Chondrocyte (in vitro differentiated cells): ENCODE data around the gene PPM1M. TPM values are rescaled to one million over a fixed set of nuclear protein-coding genes. Genes with fewer than 3 reads are reported as not detected.
"Not testable (repeated sequence)": the region's sequence is repeated elsewhere in the genome, so short reads cannot be mapped to it uniquely, and the experiment has no call there.

ENCODE experiments used
- DNase-seq: peaks from one replicate; pipeline ENCODE4 v3.0.0; 2021; ENCODE audit warnings: mixed read lengths, low spot score
- H3K27ac Mint-ChIP-seq: one replicate; pipeline ENCODE4 v1.8.0; 2021; ENCODE audit warnings: mild to moderate bottlenecking, moderate library complexity, mixed read lengths; ENCODE audit not compliant: unreplicated experiment
- H3K27me3 Mint-ChIP-seq: 2 replicates; pipeline ENCODE4 v1.8.0; 2021; ENCODE audit warnings: low read depth, mixed read lengths
- H3K36me3 Mint-ChIP-seq: 2 replicates; pipeline ENCODE4 v1.8.0; 2021; ENCODE audit warnings: low read depth, mixed read lengths
- H3K4me1 Mint-ChIP-seq: 2 replicates; pipeline ENCODE4 v1.8.0; 2021; ENCODE audit warnings: low read depth, mild to moderate bottlenecking, mixed read lengths
- H3K4me3 Mint-ChIP-seq: one replicate; pipeline ENCODE4 v1.8.0; 2021; ENCODE audit warnings: mild to moderate bottlenecking, moderate library complexity, mixed read lengths; ENCODE audit not compliant: unreplicated experiment
- H3K9me3 Mint-ChIP-seq: 2 replicates; pipeline ENCODE4 v1.8.0; 2021; ENCODE audit warnings: low read depth, mixed read lengths
- CTCF ChIP-seq: fragments of 200-600 bp; sonication (generic); IDR thresholded peaks from 2 replicates; pipeline ENCODE4 v1.5.0; 2021; ENCODE audit warnings: antibody characterized with exemption, mild to moderate bottlenecking, moderate library complexity
- total RNA-seq: library from RNA; stranded (reverse); gene quantifications from 3 replicates; pipeline ENCODE4 v1.2.1, GENCODE V29; 2021

The PPM1M gene
- total RNA-seq, 1 donor from 2014 or later: 20.1 TPM

- Mint-ChIP-seq H3K27ac (peak overlapping the region; percentile 17), H3K27me3 (no peaks in the 10 kb centered on the region), H3K9me3 (no peaks in the 10 kb centered on the region), H3K4me1 (peaks cover 28% of the 10 kb centered on the region), H3K36me3 (peaks cover 33% of the 10 kb centered on the region), H3K4me3 (no peak overlapping the region)
- DNase-seq: no peak
- no peak for TF ChIP-seq CTCF
These were observed 22.5 kb downstream of the PPM1M start for GRCh38 chr3:52268036-52268435.

- TF ChIP-seq CTCF: no peak
- Mint-ChIP-seq H3K4me3 (no peak overlapping the region), H3K27me3 (no peaks in the 10 kb centered on the region), H3K36me3 (peaks cover 26% of the 10 kb centered on the region), H3K9me3 (no peaks in the 10 kb centered on the region), H3K27ac (no peak overlapping the region), H3K4me1 (peaks cover 43% of the 10 kb centered on the region)
- DNase-seq: no peak
These were observed 24.2 kb downstream of the PPM1M start for GRCh38 chr3:52269776-52270175.

GRCh38 chr3:52270252-52270754 is 24.7 kb downstream of the PPM1M start:
- DNase-seq: no peak
- H3K27me3 Mint-ChIP-seq: no peaks in the 10 kb centered on the region
- peaks cover 25% of the 10 kb centered on the region for H3K36me3 Mint-ChIP-seq
- H3K9me3 Mint-ChIP-seq: no peaks in the 10 kb centered on the region
- no peak overlapping the region for H3K4me3 Mint-ChIP-seq
- peaks cover 48% of the 10 kb centered on the region for H3K4me1 Mint-ChIP-seq
- H3K27ac Mint-ChIP-seq: peak overlapping the region; percentile 51
- no peak for TF ChIP-seq CTCF

- not testable (repeated sequence) for H3K9me3 Mint-ChIP-seq, DNase-seq, H3K4me3 Mint-ChIP-seq, H3K27me3 Mint-ChIP-seq
- Mint-ChIP-seq H3K4me1 (peaks cover 67% of the 10 kb centered on the region), H3K27ac (peak overlapping the region; percentile 22), H3K36me3 (peaks cover 16% of the 10 kb centered on the region)
These were observed 26.6 kb downstream of the PPM1M start for GRCh38 chr3:52272172-52272571.

GRCh38 chr3:52272831-52273230 is 27.3 kb downstream of the PPM1M start:
- peaks cover 71% of the 10 kb centered on the region for H3K4me1 Mint-ChIP-seq
- no peaks in the 10 kb centered on the region for H3K27me3 Mint-ChIP-seq

GRCh38 chr3:52274781-52275180 is 29.2 kb downstream of the PPM1M start:
- H3K4me3 Mint-ChIP-seq, H3K36me3 Mint-ChIP-seq, H3K27me3 Mint-ChIP-seq, H3K9me3 Mint-ChIP-seq: not testable (repeated sequence)
- Mint-ChIP-seq H3K4me1 (peaks cover 79% of the 10 kb centered on the region), H3K27ac (peak overlapping the region; percentile 80)
- DNase-seq: peak; percentile 32

More at GRCh38 chr3:52272831-52273230, 27.3 kb downstream of the PPM1M start:
- peaks cover 13% of the 10 kb centered on the region for H3K36me3 Mint-ChIP-seq
- TF ChIP-seq CTCF: no peak
- no peak overlapping the region for H3K4me3 Mint-ChIP-seq
- peak overlapping the region; percentile 22 for H3K27ac Mint-ChIP-seq
- no peaks in the 10 kb centered on the region for H3K9me3 Mint-ChIP-seq
- no peak for DNase-seq
